ENCODE results near the gene TMEM185B. TPM values are rescaled to one million over a fixed set of nuclear protein-coding genes. Genes with fewer than 3 reads are reported as not detected.
"Not testable (repeated sequence)": the region's sequence is repeated elsewhere in the genome, so short reads cannot be mapped to it uniquely, and the experiment has no call there.

Gene TMEM185B
- total RNA-seq, 1 experiment from 2014 or later: 36.1 TPM

- in situ Hi-C loops (cut with HindIII; ENCODE audit: low pct_unique_long_range_greater_than_20kb, low sequenced_read_pairs): no loop called here
- DNase-seq (ENCODE audit: low read depth): no peak
Observed at GRCh38 chr2:120221616-120222015, 1.6 kb downstream of the TMEM185B start.

- in situ Hi-C loops (cut with HindIII; ENCODE audit: low pct_unique_long_range_greater_than_20kb, low sequenced_read_pairs): no loop called here
- DNase-seq (ENCODE audit: low read depth): no peak
Observed at GRCh38 chr2:120220756-120221155, 2.4 kb downstream of the TMEM185B start.

- DNase-seq (ENCODE audit: low read depth): no peak
- in situ Hi-C loops (cut with HindIII; ENCODE audit: low pct_unique_long_range_greater_than_20kb, low sequenced_read_pairs): no loop called here
Observed at GRCh38 chr2:120219766-120220165, 3.4 kb downstream of the TMEM185B start.

GRCh38 chr2:120219291-120219690 is 3.9 kb downstream of the TMEM185B start:
- in situ Hi-C loops (cut with HindIII; ENCODE audit: low pct_unique_long_range_greater_than_20kb, low sequenced_read_pairs): no loop called here
- no peak for DNase-seq (ENCODE audit: low read depth)

GRCh38 chr2:120218181-120218580 is 5.0 kb downstream of the TMEM185B start:
- in situ Hi-C loops (cut with HindIII; ENCODE audit: low pct_unique_long_range_greater_than_20kb, low sequenced_read_pairs): no loop called here

GRCh38 chr2:120210270-120210693 is 12.9 kb downstream of the TMEM185B start:
- DNase-seq (ENCODE audit: low read depth): no peak
- in situ Hi-C loops (cut with HindIII; ENCODE audit: low pct_unique_long_range_greater_than_20kb, low sequenced_read_pairs): no loop called here

More at GRCh38 chr2:120218181-120218580, 5.0 kb downstream of the TMEM185B start:
- no peak for DNase-seq (ENCODE audit: low read depth)

- in situ Hi-C loops (cut with HindIII; ENCODE audit: low pct_unique_long_range_greater_than_20kb, low sequenced_read_pairs): no loop called here
- no peak for DNase-seq (ENCODE audit: low read depth)
Observed at GRCh38 chr2:120209427-120210269, 13.6 kb downstream of the TMEM185B start.

GRCh38 chr2:120208381-120209353 is 14.5 kb downstream of the TMEM185B start:
- in situ Hi-C loops (cut with HindIII; ENCODE audit: low pct_unique_long_range_greater_than_20kb, low sequenced_read_pairs): no loop called here

GRCh38 chr2:120206022-120206581 is 17.1 kb downstream of the TMEM185B start:
- in situ Hi-C loops (cut with HindIII; ENCODE audit: low pct_unique_long_range_greater_than_20kb, low sequenced_read_pairs): no loop called here
- DNase-seq (ENCODE audit: low read depth): no peak

More at GRCh38 chr2:120208381-120209353, 14.5 kb downstream of the TMEM185B start:
- DNase-seq (ENCODE audit: low read depth): no peak

GRCh38 chr2:120204945-120205670 is 18.1 kb downstream of the TMEM185B start:
- no peak for DNase-seq (ENCODE audit: low read depth)
- in situ Hi-C loops (cut with HindIII; ENCODE audit: low pct_unique_long_range_greater_than_20kb, low sequenced_read_pairs): no loop called here

GRCh38 chr2:120204417-120204816 is 18.8 kb downstream of the TMEM185B start:
- in situ Hi-C loops (cut with HindIII; ENCODE audit: low pct_unique_long_range_greater_than_20kb, low sequenced_read_pairs): no loop called here
- no peak for DNase-seq (ENCODE audit: low read depth)

- DNase-seq (ENCODE audit: low read depth): no peak
- in situ Hi-C loops (cut with HindIII; ENCODE audit: low pct_unique_long_range_greater_than_20kb, low sequenced_read_pairs): no loop called here
Observed at GRCh38 chr2:120204022-120204405, 19.2 kb downstream of the TMEM185B start.

- DNase-seq (ENCODE audit: low read depth): no peak
- in situ Hi-C loops (cut with HindIII; ENCODE audit: low pct_unique_long_range_greater_than_20kb, low sequenced_read_pairs): no loop called here
Observed at GRCh38 chr2:120203251-120204021, 19.8 kb downstream of the TMEM185B start.

- DNase-seq (ENCODE audit: low read depth); in situ Hi-C loops (cut with HindIII; ENCODE audit: low pct_unique_long_range_greater_than_20kb, low sequenced_read_pairs): not testable (repeated sequence)
Observed at GRCh38 chr2:120199817-120200459, 23.3 kb downstream of the TMEM185B start.

- in situ Hi-C loops (cut with HindIII; ENCODE audit: low pct_unique_long_range_greater_than_20kb, low sequenced_read_pairs): no loop called here
- DNase-seq (ENCODE audit: low read depth): no peak
Observed at GRCh38 chr2:120195553-120195952, 27.6 kb downstream of the TMEM185B start.

GRCh38 chr2:120192280-120192679 is 30.9 kb downstream of the TMEM185B start:
- DNase-seq (ENCODE audit: low read depth): no peak
- in situ Hi-C loops (cut with HindIII; ENCODE audit: low pct_unique_long_range_greater_than_20kb, low sequenced_read_pairs): no loop called here

- DNase-seq (ENCODE audit: low read depth): peak; percentile 38
- in situ Hi-C loops (cut with HindIII; ENCODE audit: low pct_unique_long_range_greater_than_20kb, low sequenced_read_pairs): no loop called here
Observed at GRCh38 chr2:120189189-120189588, 34.0 kb downstream of the TMEM185B start.

All from Caki2 (cell line).